ENCODE data around the gene ADARB1.

DNA sequence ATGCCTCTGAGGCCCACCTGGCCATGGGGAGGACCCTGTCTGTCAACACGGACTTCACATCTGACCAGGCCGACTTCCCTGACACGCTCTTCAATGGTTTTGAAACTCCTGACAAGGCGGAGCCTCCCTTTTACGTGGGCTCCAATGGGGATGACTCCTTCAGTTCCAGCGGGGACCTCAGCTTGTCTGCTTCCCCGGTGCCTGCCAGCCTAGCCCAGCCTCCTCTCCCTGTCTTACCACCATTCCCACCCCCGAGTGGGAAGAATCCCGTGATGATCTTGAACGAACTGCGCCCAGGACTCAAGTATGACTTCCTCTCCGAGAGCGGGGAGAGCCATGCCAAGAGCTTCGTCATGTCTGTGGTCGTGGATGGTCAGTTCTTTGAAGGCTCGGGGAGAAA is 101.8 kb downstream of the ADARB1 start:
- no peak for TF ChIP-seq POLR2A (IDR thresholded peaks at IDR 0.05)
- TF ChIP-seq, protein P1, sequence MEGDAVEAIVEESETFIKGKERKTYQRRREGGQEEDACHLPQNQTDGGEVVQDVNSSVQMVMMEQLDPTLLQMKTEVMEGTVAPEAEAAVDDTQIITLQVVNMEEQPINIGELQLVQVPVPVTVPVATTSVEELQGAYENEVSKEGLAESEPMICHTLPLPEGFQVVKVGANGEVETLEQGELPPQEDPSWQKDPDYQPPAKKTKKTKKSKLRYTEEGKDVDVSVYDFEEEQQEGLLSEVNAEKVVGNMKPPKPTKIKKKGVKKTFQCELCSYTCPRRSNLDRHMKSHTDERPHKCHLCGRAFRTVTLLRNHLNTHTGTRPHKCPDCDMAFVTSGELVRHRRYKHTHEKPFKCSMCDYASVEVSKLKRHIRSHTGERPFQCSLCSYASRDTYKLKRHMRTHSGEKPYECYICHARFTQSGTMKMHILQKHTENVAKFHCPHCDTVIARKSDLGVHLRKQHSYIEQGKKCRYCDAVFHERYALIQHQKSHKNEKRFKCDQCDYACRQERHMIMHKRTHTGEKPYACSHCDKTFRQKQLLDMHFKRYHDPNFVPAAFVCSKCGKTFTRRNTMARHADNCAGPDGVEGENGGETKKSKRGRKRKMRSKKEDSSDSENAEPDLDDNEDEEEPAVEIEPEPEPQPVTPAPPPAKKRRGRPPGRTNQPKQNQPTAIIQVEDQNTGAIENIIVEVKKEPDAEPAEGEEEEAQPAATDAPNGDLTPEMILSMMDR (IDR thresholded peaks at IDR 0.05) = no peak

All from tibial nerve (tissue), 3 donors.